ENCODE data around the gene ARL1. TPM values are rescaled to one million over a fixed set of nuclear protein-coding genes. Genes with fewer than 3 reads are reported as not detected.

Gene ARL1
- total RNA-seq, 1 experiment from 2014 or later, result 112 TPM

DNA sequence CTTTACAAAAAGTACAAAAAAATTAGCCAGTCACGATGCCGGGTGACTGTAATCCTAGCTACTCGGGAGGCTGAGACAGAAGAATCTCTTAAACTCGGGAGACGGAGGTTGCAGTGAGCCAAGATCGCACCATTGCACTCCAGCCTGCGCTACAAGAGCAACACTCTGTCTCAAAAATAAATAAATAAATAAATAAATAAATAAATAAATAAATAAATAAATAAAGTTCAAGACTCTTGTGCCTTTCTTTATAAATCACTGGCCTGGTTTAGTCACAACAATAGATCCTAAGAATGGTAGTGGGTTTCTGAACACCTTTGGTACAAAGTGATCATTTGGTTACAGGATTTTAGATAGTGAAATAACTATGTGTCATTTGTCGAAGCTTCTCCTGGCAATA, 46.1 kb downstream of the ARL1 start:
- TF ChIP-seq CTCF (IDR thresholded peaks at IDR 0.05; ENCODE audit: unreplicated experiment), result no peak
- Mint-ChIP-seq H3K27ac (ENCODE audit: low read depth, unreplicated experiment) (no peak overlapping the region), H3K27me3 (ENCODE audit: insufficient read depth, unreplicated experiment) (no peaks in the 10 kb centered on the region), H3K4me1 (ENCODE audit: insufficient read depth, unreplicated experiment) (no peaks in the 10 kb centered on the region), H3K36me3 (ENCODE audit: insufficient read depth, unreplicated experiment) (peaks cover 56% of the 10 kb centered on the region), H3K9me3 (ENCODE audit: unreplicated experiment) (no peaks in the 10 kb centered on the region), H3K4me3 (ENCODE audit: unreplicated experiment) (no peak overlapping the region)
- BruUV-seq (replicated peaks), result no TSS peak
- no peak for DNase-seq (ENCODE audit: unreplicated experiment)
- intact Hi-C loops (cut with micrococcal nuclease), result no loop called here
- CTCF ChIA-PET, result interaction anchor here (0.6 to 1.8 kb wide), 3 partner anchors 37 to 534 kb away, joined by 3 to 4 read pairs (median 4); no protein-coding TSS in a partner anchor
- POLR2A ChIA-PET, result no interaction called here

GRCh38 chr12:101356794-101357193, 50.8 kb downstream of the ARL1 start:
- ChIA-PET POLR2A (no interaction called here), CTCF (no interaction called here)
- no peak for TF ChIP-seq CTCF (IDR thresholded peaks at IDR 0.05; ENCODE audit: unreplicated experiment)
- H3K9me3 Mint-ChIP-seq (ENCODE audit: unreplicated experiment), result no peaks in the 10 kb centered on the region
- no peaks in the 10 kb centered on the region for H3K4me1 Mint-ChIP-seq (ENCODE audit: insufficient read depth, unreplicated experiment)
- DNase-seq (ENCODE audit: unreplicated experiment), result no peak
- intact Hi-C loops (cut with micrococcal nuclease), result no loop called here
- peaks cover 56% of the 10 kb centered on the region for H3K36me3 Mint-ChIP-seq (ENCODE audit: insufficient read depth, unreplicated experiment)
- no peak overlapping the region for H3K4me3 Mint-ChIP-seq (ENCODE audit: unreplicated experiment)
- no peaks in the 10 kb centered on the region for H3K27me3 Mint-ChIP-seq (ENCODE audit: insufficient read depth, unreplicated experiment)
- BruUV-seq (replicated peaks), result no TSS peak
- no peak overlapping the region for H3K27ac Mint-ChIP-seq (ENCODE audit: low read depth, unreplicated experiment)

- no peak overlapping the region for H3K27ac Mint-ChIP-seq (ENCODE audit: low read depth, unreplicated experiment)
- ChIA-PET CTCF (no interaction called here), POLR2A (no interaction called here)
- no TSS peak for BruUV-seq (replicated peaks)
- DNase-seq (ENCODE audit: unreplicated experiment), result no peak
- no peak for TF ChIP-seq CTCF (IDR thresholded peaks at IDR 0.05; ENCODE audit: unreplicated experiment)
- no peaks in the 10 kb centered on the region for H3K4me1 Mint-ChIP-seq (ENCODE audit: insufficient read depth, unreplicated experiment)
- no peaks in the 10 kb centered on the region for H3K27me3 Mint-ChIP-seq (ENCODE audit: insufficient read depth, unreplicated experiment)
- no peaks in the 10 kb centered on the region for H3K9me3 Mint-ChIP-seq (ENCODE audit: unreplicated experiment)
- no peak overlapping the region for H3K4me3 Mint-ChIP-seq (ENCODE audit: unreplicated experiment)
- peaks cover 76% of the 10 kb centered on the region for H3K36me3 Mint-ChIP-seq (ENCODE audit: insufficient read depth, unreplicated experiment)
- intact Hi-C loops (cut with micrococcal nuclease), result no loop called here
Observed at GRCh38 chr12:101351682-101352081, 55.9 kb downstream of the ARL1 start.

DNA sequence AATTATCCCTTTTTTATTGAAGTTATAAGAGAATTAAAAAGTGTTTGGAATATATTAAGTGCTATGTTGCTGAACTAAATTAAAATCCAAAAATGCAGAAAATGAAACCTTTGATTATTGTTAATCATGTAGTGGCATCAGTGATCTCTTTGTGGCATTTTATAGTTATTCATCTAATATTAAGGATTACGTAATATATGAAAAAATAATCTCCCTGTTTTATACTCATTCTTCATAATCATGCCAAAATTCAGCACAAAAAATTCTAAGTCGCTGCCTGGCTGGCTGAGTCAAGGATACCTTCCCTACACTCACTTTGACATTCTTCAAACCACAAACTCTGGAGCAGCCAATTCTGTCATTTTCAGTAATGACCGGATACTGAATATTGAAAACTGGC, 63.7 kb downstream of the ARL1 start:
- no peaks in the 10 kb centered on the region for H3K27me3 Mint-ChIP-seq (ENCODE audit: insufficient read depth, unreplicated experiment)
- no peaks in the 10 kb centered on the region for H3K4me1 Mint-ChIP-seq (ENCODE audit: insufficient read depth, unreplicated experiment)
- H3K27ac Mint-ChIP-seq (ENCODE audit: low read depth, unreplicated experiment), result no peak overlapping the region
- no peak overlapping the region for H3K4me3 Mint-ChIP-seq (ENCODE audit: unreplicated experiment)
- intact Hi-C loops (cut with micrococcal nuclease), result no loop called here
- POLR2A ChIA-PET, result no interaction called here
- H3K9me3 Mint-ChIP-seq (ENCODE audit: unreplicated experiment), result no peaks in the 10 kb centered on the region
- TF ChIP-seq CTCF (IDR thresholded peaks at IDR 0.05; ENCODE audit: unreplicated experiment), result no peak
- CTCF ChIA-PET, result no interaction called here
- BruUV-seq (replicated peaks), result no TSS peak
- peaks cover 68% of the 10 kb centered on the region for H3K36me3 Mint-ChIP-seq (ENCODE audit: insufficient read depth, unreplicated experiment)
- DNase-seq (ENCODE audit: unreplicated experiment), result no peak

Other genes with a start within 250 kb of the ARL1 start
- not detected in 2 replicates for gene SLC5A8, start 197.5 kb downstream of the ARL1 start, total RNA-seq (2022)
- gene UTP20, start 127.7 kb downstream of the ARL1 start, total RNA-seq (2022), result 10.0 and 15.0 TPM in 2 replicates
- gene SPIC, start 67.6 kb upstream of the ARL1 start, total RNA-seq (2022), result not detected in 2 replicates
- 0.29 and 0.70 TPM in 2 replicates for gene MYBPC1, start 187.2 kb upstream of the ARL1 start, total RNA-seq (2022)

All from MCF 10A (cell line).